GM13976 (cell line): Measurements from ENCODE around the gene ADI1.

Experiments
- DNase-seq: peaks from one replicate; pipeline ENCODE4 v3.0.0; 2012; ENCODE audit warnings: low spot score
- CTCF ChIP-seq: IDR thresholded peaks from 2 replicates; pipeline ENCODE4 v1.5.1; 2012; ENCODE audit warnings: borderline replicate concordance, mild to moderate bottlenecking; ENCODE audit not compliant: insufficient read depth; ENCODE audit errors: extremely low read depth, missing control alignments, control extremely low read depth
- in situ Hi-C: fragments of 300-500 bp; cut with MboI; formaldehyde crosslinking; loops from one replicate; pipeline ENCODE4 v1.12.0; 2022; ENCODE audit warnings: low sequenced_read_pairs, mixed read lengths, inconsistent platforms; ENCODE audit not compliant: unreplicated experiment

ADI1 gene

GRCh38 chr2:3467654-3468053 is 51.7 kb downstream of the ADI1 start:
- in situ Hi-C loops = no loop called here
- no peak for DNase-seq
- TF ChIP-seq CTCF = no peak

DNA sequence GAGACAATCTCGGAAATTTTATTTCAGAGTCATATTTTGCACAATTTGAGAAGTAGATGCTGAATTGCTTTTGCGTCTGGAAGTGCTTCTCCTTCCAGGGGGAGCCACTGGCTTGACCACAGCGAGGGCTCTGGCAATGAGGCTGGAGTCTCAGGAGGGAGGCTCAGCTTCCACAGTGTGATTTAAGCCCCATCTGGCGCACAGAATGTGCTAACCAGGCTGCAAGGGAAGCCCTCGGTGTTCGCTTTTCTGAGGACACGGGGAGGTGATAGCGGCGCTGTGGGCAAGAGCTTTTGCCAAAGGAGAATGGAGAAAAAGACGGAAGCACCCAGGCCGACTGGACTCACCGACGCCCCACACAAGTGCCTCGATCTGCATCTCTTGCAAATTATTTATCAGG is 52.4 kb downstream of the ADI1 start:
- DNase-seq = no peak
- no peak for TF ChIP-seq CTCF
- in situ Hi-C loops = no loop called here

DNA sequence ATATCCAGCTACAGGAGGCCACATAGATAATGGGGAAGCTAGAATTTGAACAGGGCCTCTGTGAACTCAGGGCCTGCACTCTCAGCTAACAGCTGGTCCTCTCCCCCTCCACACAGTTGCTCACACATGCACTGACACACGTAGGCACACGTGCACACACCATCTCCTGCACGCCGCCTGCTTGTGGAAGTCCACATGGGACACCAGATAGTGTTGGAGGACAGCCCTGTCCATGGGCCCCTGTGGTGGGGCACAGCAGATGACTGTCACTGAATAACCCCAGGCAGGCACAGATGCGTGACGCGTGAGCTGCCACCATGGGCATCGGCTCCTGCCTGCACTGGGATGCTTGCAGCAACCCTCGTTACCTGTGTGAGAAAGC is 52.9 kb downstream of the ADI1 start:
- no peak for TF ChIP-seq CTCF
- in situ Hi-C loops = no loop called here
- DNase-seq = no peak

DNA sequence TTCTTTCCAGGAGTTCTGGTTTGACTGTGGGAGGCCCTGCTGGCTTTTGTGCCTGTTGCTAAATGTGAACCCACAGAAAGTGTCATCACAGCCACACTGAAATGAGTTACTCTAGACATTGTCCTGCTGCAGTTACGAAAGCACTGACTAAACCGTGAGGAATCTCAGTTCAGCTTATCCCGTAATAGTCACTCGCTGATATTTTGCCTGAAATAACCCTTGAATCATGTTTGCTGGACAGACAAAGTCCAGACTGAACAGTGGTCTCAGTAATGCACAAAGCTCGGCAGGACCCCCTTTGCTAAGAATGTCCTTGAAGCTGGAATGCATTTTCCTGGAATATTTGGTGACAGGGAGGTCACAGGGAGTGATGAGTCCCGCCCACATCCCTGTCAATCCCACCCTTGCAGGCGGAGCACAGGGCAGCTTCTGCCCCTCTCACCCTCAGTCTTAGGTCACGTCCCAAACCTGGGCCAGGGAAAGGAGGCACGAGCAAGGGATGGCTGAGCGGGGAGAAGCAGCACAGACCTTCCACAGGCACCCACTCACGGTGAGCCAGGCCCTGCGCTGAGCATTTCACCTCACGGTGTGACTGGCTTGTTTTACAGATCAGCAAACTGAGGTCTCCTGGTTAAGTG is 53.4 kb downstream of the ADI1 start:
- in situ Hi-C loops = no loop called here
- DNase-seq = no peak
- TF ChIP-seq CTCF = no peak

- TF ChIP-seq CTCF = no peak
- in situ Hi-C loops = no loop called here
- DNase-seq = no peak
Measured at GRCh38 chr2:3465328-3465727, 54.0 kb downstream of the ADI1 start.

- in situ Hi-C loops = no loop called here
- DNase-seq = no peak
- no peak for TF ChIP-seq CTCF
Measured at GRCh38 chr2:3464401-3465005, 54.8 kb downstream of the ADI1 start.
